HG02763 (cell line): ENCODE results near the gene GPR3.
"Not testable (repeated sequence)": the region's sequence is repeated elsewhere in the genome, so short reads cannot be mapped to it uniquely, and the experiment has no call there.

Source experiments
- ATAC-seq: cut with Tn5 transposase; IDR thresholded peaks from one replicate; pipeline ENCODE4 v1.9.1; 2021; ENCODE audit warnings: mild to moderate bottlenecking, moderate library complexity; ENCODE audit not compliant: unreplicated experiment

Gene GPR3

GRCh38 chr1:27398405-27399149 is 6.2 kb downstream of the GPR3 start:
- ATAC-seq = no peak

- no peak for ATAC-seq
Observed at GRCh38 chr1:27399251-27400025, 7.0 kb downstream of the GPR3 start.

DNA sequence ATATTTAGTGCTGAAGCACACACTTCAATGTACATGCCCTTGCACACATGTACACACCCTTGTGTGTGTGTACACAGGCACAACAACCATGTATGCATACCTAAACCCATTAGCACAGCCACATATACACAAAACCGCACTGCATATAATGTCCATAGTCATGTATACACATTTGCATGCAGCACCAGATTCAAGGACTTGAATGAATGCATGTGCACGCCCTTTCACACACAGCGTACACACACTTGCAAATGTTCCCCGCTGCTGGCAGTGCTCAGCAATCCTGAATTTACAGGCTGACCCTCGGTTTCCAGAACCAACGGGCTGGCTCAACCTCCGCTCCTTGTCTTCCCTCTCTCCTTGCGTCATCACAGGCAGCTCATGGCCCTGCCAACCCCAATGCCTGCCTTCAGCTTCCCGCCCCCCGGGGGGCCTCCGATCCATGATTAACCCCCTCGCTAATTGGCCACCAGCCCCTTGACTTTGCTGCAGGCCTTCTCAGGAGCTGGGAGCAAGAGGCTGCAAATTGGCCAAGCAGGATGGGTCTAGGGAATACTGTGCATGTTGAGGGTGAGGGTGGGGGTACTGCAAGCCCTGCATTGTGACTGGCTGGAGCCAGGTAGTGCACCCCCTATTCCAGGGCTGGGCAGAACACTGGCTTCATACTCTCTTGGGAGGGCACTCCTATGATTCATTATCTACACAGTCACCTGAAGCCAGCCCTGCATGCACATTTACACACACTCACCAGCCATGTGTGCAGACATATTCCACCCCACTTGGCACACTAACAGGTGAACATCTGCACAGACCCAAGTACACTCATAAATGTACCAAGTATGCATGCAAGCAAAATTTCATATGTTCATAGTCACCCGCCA is 7.9 kb downstream of the GPR3 start:
- ATAC-seq = no peak

- no peak for ATAC-seq
Observed at GRCh38 chr1:27400963-27401341, 8.5 kb downstream of the GPR3 start.

- no peak for ATAC-seq
Observed at GRCh38 chr1:27402349-27402754, 9.9 kb downstream of the GPR3 start.

DNA sequence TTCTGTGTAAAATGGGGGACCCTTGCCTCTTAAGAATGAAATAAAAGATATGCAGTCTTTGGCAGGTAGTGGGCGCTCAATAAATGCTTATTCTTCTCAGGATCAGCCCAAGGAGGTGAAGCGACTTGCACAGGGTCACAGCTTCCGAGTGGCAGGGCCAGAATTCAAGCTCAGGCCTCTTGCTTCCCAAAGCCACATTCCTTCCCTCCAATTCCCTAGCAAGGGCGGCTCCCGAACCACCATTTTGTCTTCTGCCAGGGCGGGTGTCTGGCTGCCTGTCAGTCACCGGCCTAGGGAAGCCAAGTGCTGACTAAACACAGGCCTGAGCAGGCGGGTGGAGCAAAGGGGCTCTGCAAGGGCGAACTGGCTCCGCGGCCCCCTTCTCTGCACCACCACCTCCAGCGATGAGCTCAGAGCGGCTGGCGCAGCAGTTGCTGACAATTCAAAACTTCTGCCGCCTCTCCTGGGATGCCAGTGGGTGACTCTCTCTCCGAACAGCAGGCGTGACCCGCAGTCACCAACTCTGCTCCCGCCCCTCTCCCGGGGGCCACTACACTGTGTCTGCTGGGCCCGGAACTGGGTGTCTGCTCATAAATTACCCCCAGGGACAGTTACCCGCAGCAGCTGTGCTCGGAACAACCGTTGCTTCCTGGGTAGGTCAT is 10.8 kb downstream of the GPR3 start:
- no peak for ATAC-seq

DNA sequence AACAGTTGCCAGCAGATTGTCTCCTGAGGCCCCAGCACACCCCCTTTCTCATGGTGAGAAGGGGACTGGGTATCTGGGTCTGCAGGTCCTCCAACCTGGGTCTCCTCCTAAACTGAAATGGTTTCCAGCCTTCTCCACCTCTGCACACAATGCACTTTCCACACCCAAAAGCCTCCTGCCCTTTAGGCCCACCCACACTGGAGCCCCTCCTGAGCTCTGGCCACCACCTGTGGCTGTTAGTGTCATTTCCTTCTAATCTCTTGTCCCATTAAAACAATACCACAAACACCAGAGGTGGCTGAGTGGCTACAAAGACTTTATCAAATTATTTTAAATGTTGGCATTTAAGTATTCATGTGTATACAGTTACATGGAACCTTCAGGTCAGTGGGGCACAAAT is 11.5 kb downstream of the GPR3 start:
- no peak for ATAC-seq

GRCh38 chr1:27405074-27405473 is 12.7 kb downstream of the GPR3 start:
- ATAC-seq = no peak

DNA sequence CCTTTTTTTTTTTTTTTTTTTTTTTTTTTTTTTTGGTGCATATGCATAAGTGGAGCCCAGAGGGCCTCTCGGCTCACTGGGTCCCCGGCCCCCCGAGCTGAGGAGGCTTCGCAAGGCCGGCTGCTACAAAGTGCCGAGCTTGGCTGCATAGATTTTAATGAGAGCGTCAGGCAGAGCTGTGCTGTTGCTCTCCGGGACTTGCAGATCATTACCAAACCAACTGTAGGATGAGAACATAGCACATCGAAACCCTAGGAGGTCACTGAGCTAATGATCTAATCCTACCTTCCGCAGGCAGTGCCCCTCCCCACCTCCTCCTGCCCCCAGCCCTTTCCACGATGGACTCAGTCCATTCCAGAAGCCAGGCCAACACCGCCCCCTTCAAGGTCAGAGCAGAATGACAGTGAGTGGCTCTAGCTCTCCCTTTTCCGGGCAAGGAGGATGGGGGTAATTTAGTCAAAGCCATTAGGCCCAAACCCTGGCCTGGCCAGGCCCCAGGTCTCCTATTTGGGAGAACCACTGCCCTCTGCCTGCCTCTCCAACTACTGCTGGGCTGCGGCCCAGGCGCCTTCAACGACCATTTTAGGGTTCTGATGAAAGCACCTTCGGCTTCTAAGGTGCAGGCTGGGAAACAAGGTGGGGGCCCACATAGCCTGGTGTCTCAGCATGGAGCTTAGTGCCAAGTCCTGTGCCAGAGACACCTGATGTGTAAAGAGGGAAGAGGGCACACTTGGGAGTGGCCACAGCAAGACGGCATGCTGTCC is 13.4 kb downstream of the GPR3 start:
- not testable (repeated sequence) for ATAC-seq

GRCh38 chr1:27406362-27406680 is 13.9 kb downstream of the GPR3 start:
- no peak for ATAC-seq

DNA sequence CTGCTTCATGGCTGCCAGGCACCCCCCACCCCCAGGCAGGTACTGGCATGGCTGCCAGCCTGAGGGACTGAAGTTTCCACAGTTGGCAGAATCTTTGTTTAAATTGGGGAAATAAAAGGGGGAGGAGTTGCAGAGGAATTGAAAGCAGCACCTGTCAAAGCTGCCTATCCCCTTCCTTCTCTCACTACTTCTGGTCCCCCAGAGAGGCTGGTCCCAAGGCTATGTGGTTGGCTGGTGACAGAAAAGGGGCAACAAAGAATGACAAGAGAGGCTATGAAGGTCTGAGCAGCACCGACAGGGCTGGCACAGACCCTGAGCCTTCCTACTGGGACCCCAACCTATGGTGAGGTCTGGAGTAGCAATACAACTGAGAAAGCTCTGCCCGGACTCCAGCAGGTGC is 14.4 kb downstream of the GPR3 start:
- not testable (repeated sequence) for ATAC-seq

DNA sequence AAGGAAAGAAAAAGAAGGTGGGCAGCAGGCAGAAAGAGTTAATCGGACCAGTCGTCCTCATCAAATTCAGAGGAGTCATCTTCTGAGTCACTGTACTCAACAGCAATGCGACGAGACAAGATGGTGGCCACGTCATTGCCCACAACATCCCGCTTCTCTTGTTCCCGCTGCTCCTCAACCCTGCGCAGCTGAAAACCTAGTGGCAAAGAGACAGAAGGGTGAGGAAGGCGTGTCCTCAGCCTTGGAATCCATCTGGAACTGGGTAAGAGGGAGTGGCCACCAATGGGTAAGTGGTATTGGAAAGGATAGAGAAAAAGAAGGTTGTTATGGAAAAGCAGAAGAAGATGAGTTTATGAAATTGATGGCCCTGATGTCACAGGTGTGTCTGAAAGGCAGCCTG is 15.7 kb downstream of the GPR3 start:
- no peak for ATAC-seq

GRCh38 chr1:27409669-27410068 is 17.2 kb downstream of the GPR3 start:
- ATAC-seq = no peak

GRCh38 chr1:27410709-27411108 is 18.3 kb downstream of the GPR3 start:
- ATAC-seq = no peak

DNA sequence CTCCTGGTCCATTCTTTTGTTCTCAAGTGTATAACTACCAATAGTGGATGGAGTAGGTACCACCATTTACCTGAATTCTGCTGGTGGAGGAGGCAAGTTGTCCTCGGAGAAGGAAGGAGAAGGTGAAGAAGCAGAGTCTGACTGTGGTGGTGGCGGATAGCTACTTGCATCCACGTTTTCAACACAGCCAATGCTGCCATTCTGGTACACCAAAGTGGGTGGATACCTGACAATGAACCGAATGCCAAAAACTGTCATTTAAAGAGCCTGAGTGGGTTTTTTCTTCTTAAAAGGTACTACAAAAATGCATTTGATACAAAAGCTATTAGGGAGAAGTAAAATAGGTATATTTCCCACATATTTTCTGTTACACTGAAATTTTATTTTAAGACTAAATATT is 20.1 kb downstream of the GPR3 start:
- ATAC-seq = no peak

- no peak for ATAC-seq
Observed at GRCh38 chr1:27413004-27413403, 20.6 kb downstream of the GPR3 start.

GRCh38 chr1:27414091-27414490 is 21.7 kb downstream of the GPR3 start:
- ATAC-seq = no peak

DNA sequence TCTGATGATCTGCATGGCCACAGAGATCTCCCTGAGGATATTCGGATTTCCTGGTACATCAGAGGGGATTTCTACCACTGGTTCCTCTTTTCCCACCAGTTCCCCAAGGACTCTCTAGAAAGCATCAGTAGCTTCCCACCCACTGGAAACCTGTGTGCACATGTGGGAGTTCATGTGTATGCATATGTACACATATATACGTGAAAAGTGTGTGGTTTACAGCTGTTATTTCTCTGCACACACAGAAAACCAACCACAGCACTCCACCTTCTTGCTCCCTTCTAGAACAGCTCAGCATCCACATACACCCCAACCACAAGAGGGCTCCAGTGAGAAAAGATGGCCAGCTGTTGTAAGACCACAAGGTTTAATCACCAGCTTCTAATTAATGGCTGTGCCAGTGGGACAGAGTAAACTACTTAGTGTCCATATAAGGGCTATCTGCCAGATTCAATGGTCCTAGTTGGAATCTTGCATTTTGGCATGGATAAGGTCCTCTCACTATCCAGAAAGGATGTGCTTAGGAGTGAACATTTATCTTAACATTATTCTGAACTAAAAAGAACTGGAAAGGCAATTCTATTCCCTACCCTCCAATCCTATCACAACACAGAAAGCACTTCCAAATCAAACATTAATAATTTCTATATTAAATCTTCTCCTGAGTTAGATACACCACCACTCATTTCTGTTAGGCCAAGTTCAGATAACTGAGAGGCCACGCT is 24.1 kb downstream of the GPR3 start:
- ATAC-seq = no peak

- no peak for ATAC-seq
Observed at GRCh38 chr1:27417713-27418112, 25.3 kb downstream of the GPR3 start.
